Measurements from ENCODE around the gene TMEM125.

TMEM125 gene

DNA sequence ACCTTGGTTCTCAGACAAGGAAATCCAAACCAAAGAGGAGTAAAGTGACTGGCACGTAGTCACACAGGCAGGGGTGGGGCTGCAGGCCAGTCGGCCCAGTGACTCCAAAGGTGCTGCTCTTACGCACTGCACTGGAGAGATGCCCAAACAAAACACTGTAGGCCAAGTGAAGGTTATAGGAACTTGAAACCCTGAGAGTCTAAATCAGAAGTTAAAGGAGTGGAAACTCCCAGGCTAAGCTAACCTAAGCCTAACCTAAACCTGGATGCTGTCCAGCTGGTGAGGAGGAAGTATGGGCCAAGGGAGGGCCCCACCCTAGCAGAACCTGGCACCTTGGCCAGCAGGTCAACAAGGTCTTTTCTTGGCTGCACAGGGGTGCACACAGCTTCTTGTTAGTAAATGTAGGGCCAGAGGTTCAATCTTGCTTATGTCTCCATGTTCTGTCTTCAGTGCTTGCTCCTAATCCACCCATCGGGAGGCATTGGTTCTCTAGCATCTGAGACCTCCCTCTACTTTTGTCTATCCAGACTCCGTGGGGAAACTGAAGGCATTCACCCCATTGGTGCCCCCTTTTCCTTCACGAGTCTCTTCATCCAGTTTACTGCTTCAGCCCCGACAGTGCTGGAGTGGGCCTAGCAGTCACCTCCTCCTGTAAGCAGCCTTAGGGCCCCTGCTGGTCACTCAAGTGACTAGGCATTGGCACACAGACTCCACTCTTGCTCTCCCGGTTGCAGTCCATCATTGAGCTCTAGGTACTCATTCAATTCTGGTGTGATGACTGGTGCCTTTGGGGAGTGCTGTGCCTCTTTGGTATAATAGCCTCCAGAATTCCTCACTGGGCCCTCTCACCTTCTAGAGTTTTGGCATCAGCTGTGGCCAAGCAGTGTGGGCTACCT is 12.9 kb upstream of the TMEM125 start:
- Histone ChIP-seq H3K4me3 (ENCODE audit: low read depth, low read length, poor library complexity, severe bottlenecking) (no peak overlapping the region), H2AFZ (ENCODE audit: low read length) (no peak overlapping the region), H3K9ac (ENCODE audit: low read length) (no peak overlapping the region), H3K36me3 (ENCODE audit: insufficient read depth, low read length) (no peaks in the 10 kb centered on the region), H3K9me2 (ENCODE audit: low read depth, low read length) (no peaks in the 10 kb centered on the region), H3K27ac (ENCODE audit: low read depth, low read length, poor library complexity, severe bottlenecking) (no peak overlapping the region), H3K27me3 (ENCODE audit: insufficient read depth, low read length) (no peaks in the 10 kb centered on the region; the same call in 1 of the 2 replicates), H3K79me2 (ENCODE audit: insufficient read depth, low read length) (no peaks in the 10 kb centered on the region), H3K4me1 (ENCODE audit: insufficient read depth, low read length, severe bottlenecking) (no peaks in the 10 kb centered on the region), H3F3A (ENCODE audit: insufficient read depth, low read length) (no peaks in the 10 kb centered on the region), H3K4me2 (ENCODE audit: low read length) (no peak overlapping the region), H4K20me1 (ENCODE audit: insufficient read depth, low read length) (no peaks in the 10 kb centered on the region), H3K9me3 (ENCODE audit: low read length) (no peaks in the 10 kb centered on the region)
- TF ChIP-seq EZH2 (IDR thresholded peaks at IDR 0.05; ENCODE audit: borderline replicate concordance, low read length): no peak
- TF ChIP-seq, protein P1, sequence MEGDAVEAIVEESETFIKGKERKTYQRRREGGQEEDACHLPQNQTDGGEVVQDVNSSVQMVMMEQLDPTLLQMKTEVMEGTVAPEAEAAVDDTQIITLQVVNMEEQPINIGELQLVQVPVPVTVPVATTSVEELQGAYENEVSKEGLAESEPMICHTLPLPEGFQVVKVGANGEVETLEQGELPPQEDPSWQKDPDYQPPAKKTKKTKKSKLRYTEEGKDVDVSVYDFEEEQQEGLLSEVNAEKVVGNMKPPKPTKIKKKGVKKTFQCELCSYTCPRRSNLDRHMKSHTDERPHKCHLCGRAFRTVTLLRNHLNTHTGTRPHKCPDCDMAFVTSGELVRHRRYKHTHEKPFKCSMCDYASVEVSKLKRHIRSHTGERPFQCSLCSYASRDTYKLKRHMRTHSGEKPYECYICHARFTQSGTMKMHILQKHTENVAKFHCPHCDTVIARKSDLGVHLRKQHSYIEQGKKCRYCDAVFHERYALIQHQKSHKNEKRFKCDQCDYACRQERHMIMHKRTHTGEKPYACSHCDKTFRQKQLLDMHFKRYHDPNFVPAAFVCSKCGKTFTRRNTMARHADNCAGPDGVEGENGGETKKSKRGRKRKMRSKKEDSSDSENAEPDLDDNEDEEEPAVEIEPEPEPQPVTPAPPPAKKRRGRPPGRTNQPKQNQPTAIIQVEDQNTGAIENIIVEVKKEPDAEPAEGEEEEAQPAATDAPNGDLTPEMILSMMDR (IDR thresholded peaks at IDR 0.05; ENCODE audit: low read length): no peak

GRCh38 chr1:43258370-43258769 is 11.4 kb upstream of the TMEM125 start:
- H3K36me3 ChIP-seq (ENCODE audit: insufficient read depth, low read length): no peaks in the 10 kb centered on the region
- peaks cover 4% of the 10 kb centered on the region; the same call in 1 of the 2 replicates for H3K9me3 ChIP-seq (ENCODE audit: low read length)
- H3K4me1 ChIP-seq (ENCODE audit: insufficient read depth, low read length, severe bottlenecking): no peaks in the 10 kb centered on the region
- no peaks in the 10 kb centered on the region for H3F3A ChIP-seq (ENCODE audit: insufficient read depth, low read length)
- no peaks in the 10 kb centered on the region for H4K20me1 ChIP-seq (ENCODE audit: insufficient read depth, low read length)
- no peaks in the 10 kb centered on the region for H3K9me2 ChIP-seq (ENCODE audit: low read depth, low read length)
- no peak overlapping the region for H3K9ac ChIP-seq (ENCODE audit: low read length)
- H3K4me2 ChIP-seq (ENCODE audit: low read length): no peak overlapping the region
- no peaks in the 10 kb centered on the region for H3K79me2 ChIP-seq (ENCODE audit: insufficient read depth, low read length)
- TF ChIP-seq EZH2 (IDR thresholded peaks at IDR 0.05; ENCODE audit: borderline replicate concordance, low read length): no peak
- TF ChIP-seq, protein P1 (IDR thresholded peaks at IDR 0.05; ENCODE audit: low read length): no peak
- H3K27me3 ChIP-seq (ENCODE audit: insufficient read depth, low read length): no peaks in the 10 kb centered on the region; the same call in 1 of the 2 replicates
- no peak overlapping the region for H3K27ac ChIP-seq (ENCODE audit: low read depth, low read length, poor library complexity, severe bottlenecking)
- no peak overlapping the region for H3K4me3 ChIP-seq (ENCODE audit: low read depth, low read length, poor library complexity, severe bottlenecking)
- no peak overlapping the region for H2AFZ ChIP-seq (ENCODE audit: low read length)

DNA sequence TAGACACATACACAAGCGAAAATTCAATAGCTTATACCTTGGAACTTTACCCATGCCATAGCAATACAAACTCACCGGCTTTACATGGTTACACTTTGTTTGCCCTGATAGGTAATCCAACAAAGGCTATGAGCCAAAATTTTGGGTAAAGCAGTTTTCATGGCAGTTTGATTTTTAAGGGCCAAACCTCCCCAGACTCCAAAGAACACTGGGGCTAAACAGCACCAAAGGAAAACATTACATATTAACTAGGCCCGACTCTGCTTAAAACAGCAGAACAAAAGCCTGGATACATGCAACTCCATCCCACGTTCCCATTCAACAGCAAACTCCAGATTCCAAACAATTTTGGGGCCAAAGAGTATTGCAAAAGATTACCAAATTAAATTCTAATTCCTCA is 4.4 kb upstream of the TMEM125 start:
- Histone ChIP-seq H3K27ac (ENCODE audit: low read depth, low read length, poor library complexity, severe bottlenecking) (no peak overlapping the region), H3K9me2 (ENCODE audit: low read depth, low read length) (no peaks in the 10 kb centered on the region), H2AFZ (ENCODE audit: low read length) (no peak overlapping the region), H3K36me3 (ENCODE audit: insufficient read depth, low read length) (no peaks in the 10 kb centered on the region), H3K4me2 (ENCODE audit: low read length) (no peak overlapping the region), H3K27me3 (ENCODE audit: insufficient read depth, low read length) (no peaks in the 10 kb centered on the region; the same call in 1 of the 2 replicates), H3K9ac (ENCODE audit: low read length) (no peak overlapping the region), H3F3A (ENCODE audit: insufficient read depth, low read length) (no peaks in the 10 kb centered on the region), H3K9me3 (ENCODE audit: low read length) (peaks cover 7% of the 10 kb centered on the region; the same call in 1 of the 2 replicates), H3K4me1 (ENCODE audit: insufficient read depth, low read length, severe bottlenecking) (no peaks in the 10 kb centered on the region), H3K79me2 (ENCODE audit: insufficient read depth, low read length) (no peaks in the 10 kb centered on the region), H4K20me1 (ENCODE audit: insufficient read depth, low read length) (no peaks in the 10 kb centered on the region), H3K4me3 (ENCODE audit: low read depth, low read length, poor library complexity, severe bottlenecking) (no peak overlapping the region)
- TF ChIP-seq, protein P1 (IDR thresholded peaks at IDR 0.05; ENCODE audit: low read length): no peak
- no peak for TF ChIP-seq EZH2 (IDR thresholded peaks at IDR 0.05; ENCODE audit: borderline replicate concordance, low read length)

Data from OCI-LY1 (cell line).